ENCODE measurements around the gene TEX44.
A peak's percentile ranks its signal among the peaks of the same experiment; 100 is the strongest.

Gene TEX44

GRCh38 chr2:231606941-231607340 lies 14.3 kb downstream of the TEX44 start:
- DNase-seq: no peak

GRCh38 chr2:231611273-231612108 lies 18.8 kb downstream of the TEX44 start:
- DNase-seq: no peak

- no peak for DNase-seq
These were observed 19.4 kb downstream of the TEX44 start for GRCh38 chr2:231612109-231612455.

- peak; percentile 87 for DNase-seq
These were observed 20.0 kb downstream of the TEX44 start for GRCh38 chr2:231612456-231613330.

GRCh38 chr2:231613331-231613662 lies 20.6 kb downstream of the TEX44 start:
- no peak for DNase-seq

GRCh38 chr2:231613663-231614558 lies 21.2 kb downstream of the TEX44 start:
- DNase-seq: no peak

GRCh38 chr2:231614559-231615057 lies 21.9 kb downstream of the TEX44 start:
- DNase-seq: no peak

- DNase-seq: no peak
These were observed 22.5 kb downstream of the TEX44 start for GRCh38 chr2:231615058-231615671.

- no peak for DNase-seq
These were observed 23.6 kb downstream of the TEX44 start for GRCh38 chr2:231616296-231616695.

GRCh38 chr2:231617059-231617926 lies 24.6 kb downstream of the TEX44 start:
- DNase-seq: no peak

GRCh38 chr2:231621051-231621879 lies 28.6 kb downstream of the TEX44 start:
- DNase-seq: no peak

- DNase-seq: no peak
These were observed 30.3 kb downstream of the TEX44 start for GRCh38 chr2:231622963-231623362.

- DNase-seq: no peak
These were observed 33.8 kb downstream of the TEX44 start for GRCh38 chr2:231626449-231626848.

GRCh38 chr2:231627384-231628120 lies 34.9 kb downstream of the TEX44 start:
- DNase-seq: no peak

GRCh38 chr2:231632559-231633142 lies 40.0 kb downstream of the TEX44 start:
- DNase-seq: no peak

- no peak for DNase-seq
These were observed 40.7 kb downstream of the TEX44 start for GRCh38 chr2:231633241-231633976.

GRCh38 chr2:231634412-231634811 lies 41.7 kb downstream of the TEX44 start:
- DNase-seq: no peak

Data from NCI-H1436 (cell line).